Esophagus (tissue), 2 donors: ENCODE measurements around the gene SLCO2A1. TPM values are rescaled to one million over a fixed set of nuclear protein-coding genes. Genes with fewer than 3 reads are reported as not detected.

Experiments used
- H3K27ac ChIP-seq, 2 donors: one replicate each; pipeline ENCODE4 v1.5.1; 2013; ENCODE audit warnings: low read depth in 2 of 2, mild to moderate bottlenecking in 2 of 2, inconsistent platforms in 1 of 2, low read length in 1 of 2, moderate library complexity in 1 of 2
- H3K27me3 ChIP-seq, 2 donors: one replicate each; pipeline ENCODE4 v1.6.1; 2013; ENCODE audit warnings: low read length in 2 of 2, control low read depth in 1 of 2, mild to moderate bottlenecking in 1 of 2; ENCODE audit not compliant: insufficient read depth in 2 of 2, control insufficient read depth in 1 of 2
- H3K36me3 ChIP-seq, 2 donors: one replicate each; pipeline ENCODE4 v1.6.1; 2013; ENCODE audit warnings: low read length in 1 of 2; ENCODE audit not compliant: control insufficient read depth in 2 of 2, insufficient read depth in 2 of 2
- H3K4me1 ChIP-seq, 2 donors: one replicate each; pipeline ENCODE4 v1.6.1; 2013; ENCODE audit warnings: low read length in 1 of 2; ENCODE audit not compliant: control insufficient read depth in 2 of 2, insufficient read depth in 2 of 2
- H3K4me3 ChIP-seq, 2 donors: one replicate each; pipeline ENCODE4 v1.5.1; 2013; ENCODE audit warnings: low read length in 2 of 2, mild to moderate bottlenecking in 2 of 2, low read depth in 1 of 2, moderate library complexity in 1 of 2
- H3K9me3 ChIP-seq, 2 donors: one replicate each; pipeline ENCODE4 v1.6.1; 2013; ENCODE audit warnings: mild to moderate bottlenecking in 2 of 2, low read depth in 1 of 2, low read length in 1 of 2, moderate library complexity in 1 of 2; ENCODE audit not compliant: control insufficient read depth in 2 of 2, insufficient read depth in 1 of 2
- WGBS, 2 donors: extraction: QIAGEN DNeasy Blood & Tissue Kit; methylation state at CpG; one replicate each; pipeline ENCODE4 v1.1.7; 2013; 5-methylcytosine and 5-hydroxymethylcytosine counted together
- polyA plus RNA-seq, 2 donors: library from polyadenylated mRNA; stranded (reverse); fragments of 200-250 nt; gene quantifications; one replicate each; pipeline ENCODE4 v1.2.3, GENCODE V29; 2013
- donor health status: healthy with polysubstance abuse.
- donor health status: Bipolar disorder and iron deficiency.

The SLCO2A1 gene
- polyA plus RNA-seq, 2 donors, result 4.9 to 6.2 TPM

- Histone ChIP-seq H3K36me3 (no peaks in the 10 kb centered on the region), H3K4me1 (peaks cover 4 to 7% of the 10 kb centered on the region in 2 donors), H3K9me3 (no peaks in the 10 kb centered on the region), H3K27ac (peak overlapping the region in 1 of 2 donors; percentile 31), H3K4me3 (no peak overlapping the region), H3K27me3 (no peaks in the 10 kb centered on the region)
- 48 to 49% methylated on average over 12 of the region's 12 CpGs for WGBS, 2 donors
These were observed 33.5 kb downstream of the SLCO2A1 start for GRCh38 chr3:133996251-133996661.

GRCh38 chr3:133995264-133995663 lies 34.5 kb downstream of the SLCO2A1 start:
- Histone ChIP-seq H3K27me3 (no peaks in the 10 kb centered on the region), H3K27ac (no peak overlapping the region), H3K36me3 (no peaks in the 10 kb centered on the region), H3K4me3 (no peak overlapping the region), H3K9me3 (no peaks in the 10 kb centered on the region), H3K4me1 (peaks cover 4 to 9% of the 10 kb centered on the region in 2 donors)
- WGBS, 2 donors, result 86 to 90% methylated on average over 2 of the region's 2 CpGs

GRCh38 chr3:133994166-133994890 lies 35.4 kb downstream of the SLCO2A1 start:
- no peak overlapping the region for H3K4me3 ChIP-seq

GRCh38 chr3:133992951-133993620 lies 36.6 kb downstream of the SLCO2A1 start:
- Histone ChIP-seq H3K9me3 (no peaks in the 10 kb centered on the region), H3K4me3 (no peak overlapping the region), H3K27me3 (no peaks in the 10 kb centered on the region), H3K4me1 (peaks cover 4 to 9% of the 10 kb centered on the region in 2 donors), H3K27ac (no peak overlapping the region), H3K36me3 (no peaks in the 10 kb centered on the region)
- WGBS, 2 donors, result 76 to 81% methylated on average over 10 of the region's 10 CpGs

More at GRCh38 chr3:133994166-133994890, 35.4 kb downstream of the SLCO2A1 start:
- Histone ChIP-seq H3K36me3 (no peaks in the 10 kb centered on the region), H3K27me3 (no peaks in the 10 kb centered on the region), H3K4me1 (peaks cover 4 to 9% of the 10 kb centered on the region in 2 donors), H3K27ac (no peak overlapping the region), H3K9me3 (no peaks in the 10 kb centered on the region)
- WGBS, 2 donors, result 73 to 78% methylated on average over 8 of the region's 8 CpGs

GRCh38 chr3:133992381-133992780 lies 37.3 kb downstream of the SLCO2A1 start:
- Histone ChIP-seq H3K4me1 (peaks cover 4 to 9% of the 10 kb centered on the region in 2 donors), H3K27me3 (no peaks in the 10 kb centered on the region), H3K4me3 (no peak overlapping the region), H3K9me3 (no peaks in the 10 kb centered on the region), H3K27ac (no peak overlapping the region), H3K36me3 (no peaks in the 10 kb centered on the region)
- 53 to 56% methylated on average over 3 of the region's 3 CpGs for WGBS, 2 donors

GRCh38 chr3:133991637-133992036 lies 38.1 kb downstream of the SLCO2A1 start:
- H3K4me1 ChIP-seq, result peaks cover 4 to 9% of the 10 kb centered on the region in 2 donors
- peak overlapping the region in 1 of 2 donors; percentile 1 for H3K27ac ChIP-seq
- 70 to 84% methylated on average over 2 of the region's 2 CpGs for WGBS, 2 donors
- H3K9me3 ChIP-seq, result no peaks in the 10 kb centered on the region
- no peak overlapping the region for H3K4me3 ChIP-seq
- no peaks in the 10 kb centered on the region for H3K27me3 ChIP-seq
- H3K36me3 ChIP-seq, result no peaks in the 10 kb centered on the region

- 39 to 48% methylated on average over 3 of the region's 3 CpGs for WGBS, 2 donors
- Histone ChIP-seq H3K27me3 (no peaks in the 10 kb centered on the region), H3K9me3 (no peaks in the 10 kb centered on the region), H3K4me3 (no peak overlapping the region), H3K36me3 (no peaks in the 10 kb centered on the region), H3K4me1 (peaks cover under 1 to 9% of the 10 kb centered on the region in 2 donors), H3K27ac (no peak overlapping the region)
These were observed 38.5 kb downstream of the SLCO2A1 start for GRCh38 chr3:133991209-133991608.

GRCh38 chr3:133989936-133990702 lies 39.6 kb downstream of the SLCO2A1 start:
- H3K4me1 ChIP-seq, result peaks cover 0 to 9% of the 10 kb centered on the region in 2 donors
- H3K9me3 ChIP-seq, result no peaks in the 10 kb centered on the region
- H3K27me3 ChIP-seq, result no peaks in the 10 kb centered on the region
- WGBS, 2 donors, result 77 to 81% methylated on average over 14 of the region's 14 CpGs
- H3K27ac ChIP-seq, result no peak overlapping the region
- no peak overlapping the region for H3K4me3 ChIP-seq
- no peaks in the 10 kb centered on the region for H3K36me3 ChIP-seq

- H3K4me1 ChIP-seq, result peaks cover 0 to 7% of the 10 kb centered on the region in 2 donors
These were observed 41.0 kb downstream of the SLCO2A1 start for GRCh38 chr3:133988631-133989161.

More at GRCh38 chr3:133988631-133989161, 41.0 kb downstream of the SLCO2A1 start:
- WGBS, 2 donors, result 39 to 49% methylated on average over 9 of the region's 9 CpGs
- H3K27me3 ChIP-seq, result no peaks in the 10 kb centered on the region
- no peaks in the 10 kb centered on the region for H3K9me3 ChIP-seq
- H3K36me3 ChIP-seq, result no peaks in the 10 kb centered on the region
- H3K27ac ChIP-seq, result no peak overlapping the region
- H3K4me3 ChIP-seq, result no peak overlapping the region
